HG02938 (cell line): Measurements from ENCODE around the gene MAB21L4.

ENCODE experiments used
- ATAC-seq: cut with Tn5 transposase; IDR thresholded peaks from one replicate; pipeline ENCODE4 v1.9.1; 2021; ENCODE audit warnings: mild to moderate bottlenecking, moderate library complexity; ENCODE audit not compliant: unreplicated experiment

MAB21L4 gene

DNA sequence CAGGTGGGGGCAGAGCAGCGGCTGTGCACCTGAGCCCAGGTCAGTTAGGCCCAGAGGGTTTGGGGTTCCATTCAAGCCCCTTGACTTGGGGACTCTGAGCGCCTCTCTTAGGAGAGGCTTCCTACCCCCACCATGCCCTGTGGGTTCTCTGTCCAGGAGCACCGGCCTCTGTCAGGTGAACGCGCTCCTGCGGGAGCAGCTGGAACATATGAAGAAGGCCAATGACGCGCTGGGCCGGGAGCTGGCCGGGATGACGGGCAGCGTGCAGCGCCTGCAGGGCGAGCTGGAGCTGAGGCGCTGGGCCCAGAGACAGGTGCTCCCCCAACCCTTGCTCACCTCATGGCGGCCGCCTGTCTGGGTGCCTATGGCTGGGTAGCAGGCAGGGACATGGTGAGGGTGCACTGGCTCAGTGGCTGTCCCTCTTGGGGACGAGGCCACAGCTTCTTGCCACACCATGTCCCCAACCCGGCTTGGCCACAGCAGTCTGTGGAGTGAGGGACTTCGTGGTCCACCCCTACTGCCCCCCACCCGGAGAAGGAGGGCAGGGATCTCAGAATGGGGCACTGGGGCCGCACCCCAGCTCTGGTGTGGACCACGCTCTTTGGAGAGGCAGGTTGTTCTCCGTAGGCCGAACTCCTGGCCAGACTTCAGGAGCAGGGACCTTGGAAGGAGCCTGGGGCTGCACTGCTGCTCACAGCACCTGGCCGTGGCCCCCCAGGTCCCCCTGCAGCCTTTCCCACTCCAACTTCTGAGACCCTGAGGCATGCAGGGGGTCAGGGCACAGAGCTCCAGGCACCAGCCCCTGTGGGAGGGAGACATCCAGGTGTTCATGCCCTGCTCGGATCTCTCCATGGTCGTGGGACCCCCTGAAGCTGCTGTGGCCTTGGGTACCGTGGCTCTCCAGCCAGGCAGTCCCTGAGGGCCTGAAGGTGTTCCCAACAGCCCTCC, 29.9 kb upstream of the MAB21L4 start:
- ATAC-seq, result no peak

DNA sequence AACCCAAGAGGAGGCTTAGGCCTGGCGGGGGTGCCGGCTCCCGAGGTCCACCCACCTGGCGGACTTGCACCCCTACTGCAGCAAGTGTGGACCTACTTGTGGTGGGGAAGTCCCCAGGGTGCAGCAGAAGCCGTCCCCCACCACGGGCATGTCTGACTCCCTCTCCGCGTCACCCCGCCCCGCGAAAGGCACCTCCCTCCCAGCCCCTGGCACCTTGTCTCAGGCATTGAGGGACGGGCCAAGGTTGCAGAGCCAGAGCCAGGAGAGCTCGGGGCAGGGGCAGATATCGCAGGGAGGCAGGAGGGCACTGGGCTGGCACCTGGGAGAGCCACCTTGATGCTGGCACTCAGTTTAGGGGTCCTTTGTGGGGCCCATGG, 29.2 kb upstream of the MAB21L4 start:
- ATAC-seq, result no peak

DNA sequence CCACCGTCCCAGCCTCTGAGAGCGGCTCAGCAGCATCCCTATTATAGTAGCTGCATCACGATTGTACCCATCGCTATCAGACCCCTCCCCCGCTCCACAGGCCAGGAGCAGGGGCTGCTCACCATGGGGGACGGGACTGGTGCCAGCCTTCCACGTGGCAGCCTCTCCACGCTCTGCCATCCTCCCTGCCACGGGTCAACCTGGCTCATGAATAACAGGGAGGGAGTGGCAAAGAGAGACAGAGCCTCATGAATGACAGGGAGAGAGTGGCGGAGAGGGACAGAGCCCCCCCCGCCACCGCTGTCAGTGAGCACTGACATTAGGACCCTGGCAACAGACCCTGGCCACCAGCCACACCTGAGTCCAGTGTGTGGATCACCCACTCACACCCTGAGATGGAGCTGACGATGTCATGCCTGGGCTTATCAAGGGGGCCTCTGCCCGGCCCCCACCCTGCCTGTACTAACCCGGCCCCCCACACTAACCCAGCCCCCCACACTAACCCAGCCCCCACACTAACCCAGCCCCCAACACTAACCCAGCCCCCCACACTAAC, 27.1 kb upstream of the MAB21L4 start:
- no peak for ATAC-seq

DNA sequence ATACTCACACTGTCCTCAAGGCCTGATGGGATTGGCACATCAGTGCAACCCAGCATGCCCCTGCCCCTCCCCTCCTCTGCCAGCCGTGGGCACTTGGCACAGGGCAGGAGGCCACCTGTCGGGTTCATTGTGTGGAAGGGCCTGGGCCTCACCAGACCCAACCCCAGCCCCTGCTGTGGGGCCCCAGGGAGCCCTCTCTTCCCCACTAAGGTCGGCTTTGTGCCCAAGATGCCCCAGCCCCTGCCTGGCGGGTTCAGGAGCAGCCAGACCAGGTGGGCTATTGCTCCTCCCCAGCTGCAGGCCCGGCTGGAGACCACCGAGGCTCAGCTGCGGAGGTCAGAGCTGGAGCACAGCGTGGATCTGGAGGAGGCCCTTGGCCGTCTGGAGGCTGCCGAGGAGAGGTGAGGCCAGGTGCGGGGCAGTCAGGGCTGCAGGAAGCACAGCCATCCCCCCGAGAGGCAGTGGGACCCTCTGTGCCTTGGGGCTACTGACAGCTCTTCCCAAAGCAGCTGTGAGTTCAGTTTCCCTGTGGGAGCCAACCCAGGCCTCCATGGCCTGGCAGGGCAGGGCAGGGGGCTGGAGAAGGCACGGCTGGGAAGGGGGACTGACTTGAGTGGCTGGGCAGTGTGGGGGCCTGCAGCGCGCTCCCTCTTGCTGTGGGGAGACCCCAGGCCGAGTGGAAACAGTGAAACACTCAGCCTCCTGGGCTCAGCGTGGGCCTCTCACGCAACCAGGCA, 26.5 kb upstream of the MAB21L4 start:
- ATAC-seq, result no peak

DNA sequence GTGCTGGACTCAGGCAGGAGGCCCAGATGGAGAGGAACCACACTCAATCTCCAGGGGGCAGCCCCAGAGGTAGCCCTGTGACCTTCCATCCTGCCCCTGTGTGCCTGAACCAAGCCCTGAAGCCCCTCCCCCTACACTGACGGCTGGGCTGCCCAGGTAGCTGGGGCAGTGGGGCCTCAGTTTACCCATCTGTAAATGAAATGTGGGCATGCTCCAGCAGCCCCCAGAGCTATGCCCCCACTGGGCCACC, 26.0 kb upstream of the MAB21L4 start:
- ATAC-seq, result no peak

DNA sequence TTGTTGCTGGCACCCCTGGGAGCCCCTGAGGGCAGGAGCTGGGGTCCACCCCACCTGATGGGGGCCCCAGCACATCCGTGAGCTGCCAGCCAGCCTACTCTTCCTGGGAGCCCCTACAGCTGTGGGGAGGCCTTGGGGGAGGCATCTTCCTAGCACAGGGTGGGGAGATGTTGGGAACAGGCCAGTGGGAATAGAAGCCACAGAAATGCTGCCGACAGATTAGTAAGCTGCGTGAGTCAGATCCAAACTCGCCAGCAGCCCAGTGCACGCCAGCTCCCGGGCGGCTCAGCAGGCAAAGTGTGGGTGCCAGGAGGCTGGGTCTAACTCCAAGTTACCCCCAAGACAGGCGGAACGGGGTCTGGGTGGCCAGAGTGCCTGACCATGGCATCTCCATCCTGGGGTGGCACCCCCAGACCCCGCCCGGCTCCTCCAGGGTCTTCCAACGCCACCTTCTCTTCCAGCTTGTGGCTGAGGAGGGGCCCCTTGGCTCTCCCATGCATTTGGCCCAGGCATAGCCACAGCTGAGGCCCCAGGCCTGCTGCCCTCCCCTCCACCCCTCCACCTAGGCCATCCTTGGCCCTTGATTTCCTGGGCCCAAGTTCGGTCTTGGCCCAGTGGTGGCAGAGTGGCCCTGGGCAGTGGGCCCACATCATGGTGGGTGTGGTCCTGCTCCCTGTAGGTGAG, 25.5 kb upstream of the MAB21L4 start:
- ATAC-seq, result no peak

DNA sequence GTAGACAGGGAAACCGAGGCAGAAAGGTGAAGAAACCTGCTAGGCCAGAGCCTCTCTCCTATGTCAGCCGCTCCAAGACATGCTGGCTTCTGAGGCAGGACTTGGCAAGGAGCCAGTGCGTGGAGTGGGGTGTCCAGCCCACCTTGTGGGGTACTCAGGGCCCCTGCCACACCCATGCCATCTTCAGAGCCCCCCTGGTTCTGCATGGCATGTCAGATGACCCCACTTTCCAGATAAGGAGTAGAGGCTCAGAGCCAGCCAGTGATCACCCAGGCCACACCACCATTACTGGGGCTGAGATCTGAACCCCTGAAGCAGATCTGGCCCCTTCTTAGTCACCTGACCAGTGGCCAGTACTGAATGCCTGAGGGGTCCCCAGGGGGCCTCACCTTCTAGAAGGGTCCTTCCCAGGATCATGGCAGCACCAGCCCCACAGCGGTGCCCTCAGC, 24.9 kb upstream of the MAB21L4 start:
- ATAC-seq, result no peak

DNA sequence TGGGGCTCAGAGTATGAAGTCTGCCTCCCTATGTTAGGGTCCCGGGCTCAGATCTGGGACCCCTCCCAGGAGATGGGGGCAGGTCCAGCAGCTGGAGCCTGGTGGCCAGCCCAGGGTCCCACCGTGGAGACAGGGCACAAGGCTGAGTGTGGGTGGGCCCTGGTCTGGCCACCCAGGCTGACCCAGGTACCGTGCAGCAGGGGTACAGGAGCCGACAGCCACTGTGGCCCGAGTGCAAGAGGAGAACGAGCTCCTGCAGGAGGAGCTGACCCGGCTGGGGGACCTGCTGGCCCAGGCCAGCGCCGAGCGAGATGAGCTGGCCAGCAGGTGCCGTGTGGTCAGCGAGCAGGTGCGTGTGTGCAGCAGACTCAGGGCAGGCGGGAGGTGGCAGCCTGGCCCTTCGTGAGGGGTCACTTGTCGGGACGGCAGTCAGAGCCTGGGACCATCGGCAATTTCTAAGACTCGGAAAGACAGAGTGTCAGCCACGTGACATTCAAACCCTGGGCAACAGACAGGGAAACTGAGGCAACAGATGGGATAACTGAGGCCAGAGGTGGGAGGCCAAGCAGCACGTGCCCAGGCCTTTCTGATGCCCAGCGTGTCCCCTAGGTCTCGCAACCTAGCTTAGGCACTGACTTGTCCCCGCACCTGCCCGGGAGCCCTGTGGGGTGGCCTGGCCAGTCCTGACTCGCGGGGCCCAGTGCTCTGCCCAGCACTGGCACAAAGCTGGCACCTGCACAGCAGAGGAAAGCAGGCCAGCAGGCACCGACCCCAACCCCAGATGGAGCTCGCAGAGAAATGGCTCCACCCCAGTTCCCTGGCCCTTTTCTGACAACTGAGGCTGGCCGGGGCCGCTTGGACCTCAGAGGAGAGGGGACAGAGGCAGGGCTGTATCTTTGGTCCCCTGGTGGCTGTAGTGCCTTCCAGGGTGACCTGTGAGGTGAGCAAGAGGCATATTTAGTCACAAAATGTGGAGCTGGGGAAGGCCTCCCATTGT, 24.1 kb upstream of the MAB21L4 start:
- no peak for ATAC-seq

DNA sequence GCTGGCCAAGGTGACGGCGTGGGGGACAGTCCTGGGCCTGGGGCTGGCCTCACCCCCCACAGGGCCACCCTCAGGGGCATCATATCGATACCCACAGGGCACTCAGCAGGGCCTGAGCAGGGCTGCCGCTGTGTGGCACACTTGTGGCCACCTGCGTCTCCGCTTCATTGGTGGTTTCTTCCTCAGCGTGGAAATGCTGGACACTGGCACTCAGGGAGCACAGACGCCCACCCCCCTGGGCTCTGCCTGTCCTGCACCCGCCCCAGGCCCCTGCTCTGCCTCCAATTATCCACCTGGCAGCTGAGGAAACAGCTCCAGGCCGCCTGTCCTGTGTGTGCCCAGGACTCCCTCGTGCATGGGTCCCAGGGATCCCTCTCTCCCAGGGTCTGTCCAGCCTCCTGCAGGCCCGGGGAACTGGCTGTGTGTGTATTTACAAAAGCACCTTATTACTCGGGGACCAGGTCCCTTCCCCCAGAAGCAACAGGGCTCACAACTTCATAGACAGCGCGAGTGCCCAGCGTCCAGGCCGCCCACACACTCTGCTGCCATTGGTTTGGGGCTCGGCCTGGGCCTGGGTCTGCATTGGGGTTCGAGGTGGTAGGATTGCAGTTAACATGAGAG, 23.3 kb upstream of the MAB21L4 start:
- ATAC-seq, result no peak

DNA sequence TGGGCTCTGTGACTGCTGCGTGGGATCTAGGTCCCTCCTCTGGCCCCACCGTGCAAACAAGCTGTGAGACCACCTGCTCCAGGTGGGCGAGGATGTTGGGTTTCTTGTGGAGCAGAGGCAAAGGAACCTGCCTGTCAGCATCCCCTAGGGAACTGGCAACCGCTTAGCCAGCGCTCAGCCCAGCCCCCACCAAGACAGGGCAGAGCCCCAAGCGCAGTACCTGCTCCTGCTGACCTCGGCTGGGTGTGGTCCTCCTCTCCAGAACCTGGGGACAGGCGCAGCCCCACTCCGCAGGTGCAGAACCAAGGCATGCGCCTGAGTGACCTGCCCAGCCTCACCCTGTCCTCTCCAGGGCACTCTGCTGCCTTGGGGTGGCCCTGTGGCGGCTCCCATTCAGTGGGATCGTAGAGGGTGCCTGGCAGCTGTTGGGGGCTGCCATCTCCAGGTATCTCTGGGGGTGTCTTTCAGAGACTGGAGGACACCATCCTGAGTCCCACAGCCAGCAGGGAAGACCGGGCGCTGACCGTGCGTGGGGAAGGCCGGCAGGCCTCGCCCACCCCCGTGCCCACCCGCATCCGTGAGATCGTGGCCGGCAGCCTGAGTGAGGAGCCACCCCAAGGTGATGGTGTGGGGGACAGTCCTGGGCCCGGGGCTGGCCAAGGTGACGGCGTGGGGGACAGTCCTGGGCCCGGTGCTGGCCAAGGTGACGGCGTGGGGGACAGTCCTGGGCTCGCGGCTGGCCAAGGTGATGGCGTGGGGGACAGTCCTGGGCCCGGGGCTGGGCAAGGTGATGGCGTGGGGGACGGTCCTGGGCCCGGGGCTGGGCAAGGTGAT, 22.5 kb upstream of the MAB21L4 start:
- no peak for ATAC-seq

DNA sequence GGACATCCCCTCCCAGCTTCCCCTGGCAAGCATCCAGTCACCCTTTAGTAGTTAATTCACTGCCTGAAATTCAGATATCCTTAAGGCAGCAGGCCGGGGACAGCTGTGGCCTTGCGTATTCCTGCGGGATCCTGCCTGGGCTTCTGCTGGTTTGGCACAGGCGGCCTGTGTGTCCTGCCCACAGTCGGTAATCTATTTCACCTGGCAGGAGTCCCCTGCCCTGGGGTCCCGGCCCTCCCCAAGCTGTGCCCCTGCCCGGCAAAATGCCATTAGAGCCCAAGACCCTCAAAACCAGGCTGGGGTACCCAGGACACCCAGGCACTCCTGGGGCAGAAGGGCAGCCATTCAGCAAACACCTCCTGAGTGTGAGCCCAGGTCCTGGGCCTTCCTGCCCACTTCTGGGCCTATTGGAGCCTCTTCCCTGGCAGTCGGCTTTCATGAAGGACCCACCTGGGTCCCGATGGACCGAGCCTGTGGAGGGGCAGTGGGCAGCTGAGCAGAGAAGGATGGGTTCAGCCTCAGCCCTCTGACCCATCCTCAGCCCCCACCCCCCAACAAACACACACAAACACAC, 21.8 kb upstream of the MAB21L4 start:
- no peak for ATAC-seq

DNA sequence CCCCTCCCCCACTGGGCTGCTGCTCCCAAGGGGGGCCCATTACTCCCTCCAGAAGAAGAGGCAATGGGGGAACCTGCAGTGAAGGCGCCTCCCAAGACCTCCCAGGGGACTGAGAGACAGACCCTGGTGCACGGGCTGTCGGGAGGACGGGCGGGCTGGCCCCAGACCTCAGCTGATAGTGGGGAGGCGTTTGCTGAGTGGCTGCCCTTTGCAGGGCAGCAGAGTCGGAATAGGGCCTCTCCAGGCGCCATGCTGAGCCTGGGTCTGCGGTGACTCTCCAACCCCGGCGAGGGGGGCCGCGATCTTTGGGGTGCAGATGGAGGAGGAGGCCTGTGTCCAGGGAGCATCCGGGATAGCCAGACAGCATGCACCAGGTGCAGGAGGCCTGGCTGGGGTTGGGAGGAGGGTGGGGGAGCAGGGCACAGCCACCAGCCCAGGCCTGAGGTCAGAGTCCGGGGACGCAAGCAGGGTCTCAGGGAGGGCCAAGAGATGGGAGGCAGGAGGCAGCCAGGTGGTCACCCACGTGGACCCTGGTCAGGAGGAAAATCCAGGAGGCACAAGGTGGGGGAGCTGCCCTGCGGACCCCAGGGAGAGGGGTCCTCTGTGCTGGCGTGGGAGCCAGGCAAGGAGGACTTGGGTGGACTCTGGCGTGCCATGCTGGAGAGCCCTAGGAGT, 21.2 kb upstream of the MAB21L4 start:
- no peak for ATAC-seq

DNA sequence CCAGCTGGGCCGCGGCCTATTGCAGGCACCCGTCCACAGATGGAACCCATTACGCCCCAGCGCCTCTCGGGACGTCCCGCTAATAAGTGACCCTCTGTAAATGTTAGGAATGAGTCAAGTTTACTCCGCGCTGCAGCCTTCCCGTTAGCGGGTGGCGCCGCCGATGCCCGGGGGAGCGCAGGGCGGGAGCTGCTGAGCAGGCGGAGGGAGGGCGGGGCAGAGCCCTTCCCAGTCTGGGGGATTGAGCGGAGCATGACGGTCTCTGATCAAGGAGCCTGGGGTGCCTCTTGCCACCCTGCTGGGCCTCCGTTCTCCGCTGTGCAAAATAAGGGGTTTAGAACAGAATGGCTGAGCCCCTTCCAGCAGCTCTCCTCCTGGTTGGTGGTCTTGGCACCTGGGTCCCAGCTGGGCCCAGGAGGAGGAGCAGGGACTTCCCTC, 20.6 kb upstream of the MAB21L4 start:
- no peak for ATAC-seq

DNA sequence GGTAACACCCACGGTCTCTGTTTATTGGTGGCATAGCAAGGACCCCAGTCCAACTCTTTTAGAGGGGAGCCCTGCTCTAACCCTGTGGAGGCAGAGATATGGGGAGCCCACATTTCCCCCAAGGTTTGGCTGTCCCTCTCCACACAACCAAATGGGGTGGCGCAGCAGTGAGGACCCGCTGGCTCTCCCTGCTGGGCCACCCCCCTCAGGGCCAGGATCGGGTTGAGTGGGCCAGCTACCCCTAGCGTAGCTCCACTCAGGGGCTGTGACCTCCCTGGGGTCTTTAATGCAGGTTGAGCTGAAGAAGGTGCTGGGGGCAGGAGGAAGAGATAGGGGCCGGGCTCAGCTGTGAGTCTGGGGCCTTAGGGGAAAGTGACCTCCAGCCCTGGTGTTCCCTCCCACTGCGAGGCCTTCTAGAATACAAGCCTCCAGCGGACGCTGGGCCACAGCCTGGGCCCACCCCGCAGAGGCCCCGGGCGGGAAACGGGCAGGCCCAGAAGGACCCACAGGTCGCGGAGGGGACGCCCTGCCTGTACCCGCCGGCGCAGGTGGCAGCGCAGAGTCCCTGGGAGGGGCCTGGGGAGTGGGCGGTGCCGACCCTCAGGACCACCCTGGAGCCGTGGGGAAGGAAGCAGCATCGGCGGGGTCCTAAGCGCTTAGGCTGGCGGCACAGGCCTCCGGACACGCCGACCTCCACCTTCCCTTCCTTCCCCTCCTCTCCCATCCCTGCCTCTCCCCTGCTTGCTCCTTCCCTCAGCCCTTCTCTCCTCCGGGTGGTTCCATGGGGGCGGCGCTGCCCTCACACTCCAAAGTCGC, 19.8 kb upstream of the MAB21L4 start:
- ATAC-seq, result no peak

DNA sequence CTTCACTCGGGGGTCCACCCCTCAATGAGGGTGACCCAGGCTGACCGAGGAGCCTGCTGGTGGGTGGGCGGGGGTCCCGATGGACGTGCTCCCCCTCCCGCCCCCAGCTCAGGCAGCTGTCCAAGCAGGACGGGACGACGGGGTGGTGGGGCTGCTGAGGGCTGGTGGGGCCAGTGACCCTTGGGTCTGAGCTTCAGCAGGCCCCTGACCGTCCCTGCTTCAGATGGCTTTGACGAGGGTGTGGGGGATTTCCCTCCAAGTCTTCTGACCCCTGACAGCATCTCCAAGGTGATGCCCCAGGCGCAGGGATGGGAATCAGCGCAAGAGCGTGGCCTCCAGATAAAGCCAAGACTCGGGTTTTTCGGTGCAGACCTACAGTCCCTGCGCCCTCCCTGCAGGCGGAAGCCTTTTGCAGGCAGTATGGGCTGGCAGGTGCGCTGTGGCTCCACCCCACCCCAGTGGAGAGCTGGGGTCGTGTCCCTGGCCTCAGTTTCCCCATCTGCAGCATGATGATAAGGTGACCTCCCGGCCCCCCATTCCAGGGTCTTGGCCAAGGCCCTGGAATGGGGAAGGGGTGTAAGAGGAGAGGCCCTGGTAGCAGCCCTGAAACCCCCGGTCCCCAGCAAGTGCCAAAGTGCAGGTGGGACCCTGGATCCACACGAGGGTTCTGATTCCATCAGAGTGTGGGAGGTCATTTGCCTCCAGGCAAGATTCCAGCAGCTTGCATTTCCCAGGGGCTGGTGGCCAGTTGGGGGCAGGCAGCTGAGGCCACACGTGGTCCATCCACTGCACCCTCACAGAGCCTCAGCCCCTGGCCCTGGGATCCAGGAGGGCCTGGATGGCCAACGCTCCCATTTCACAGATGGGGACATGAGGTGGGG, 18.9 kb upstream of the MAB21L4 start:
- ATAC-seq, result no peak
